HG02623 (cell line): ENCODE data around the gene POU4F2.
"Not testable (repeated sequence)": the region's sequence is repeated elsewhere in the genome, so short reads cannot be mapped to it uniquely, and the experiment has no call there.

Experiments used
- ATAC-seq: cut with Tn5 transposase; IDR thresholded peaks from one replicate; pipeline ENCODE4 v1.9.1; 2021; ENCODE audit warnings: moderate library complexity; ENCODE audit not compliant: unreplicated experiment

POU4F2 gene

DNA sequence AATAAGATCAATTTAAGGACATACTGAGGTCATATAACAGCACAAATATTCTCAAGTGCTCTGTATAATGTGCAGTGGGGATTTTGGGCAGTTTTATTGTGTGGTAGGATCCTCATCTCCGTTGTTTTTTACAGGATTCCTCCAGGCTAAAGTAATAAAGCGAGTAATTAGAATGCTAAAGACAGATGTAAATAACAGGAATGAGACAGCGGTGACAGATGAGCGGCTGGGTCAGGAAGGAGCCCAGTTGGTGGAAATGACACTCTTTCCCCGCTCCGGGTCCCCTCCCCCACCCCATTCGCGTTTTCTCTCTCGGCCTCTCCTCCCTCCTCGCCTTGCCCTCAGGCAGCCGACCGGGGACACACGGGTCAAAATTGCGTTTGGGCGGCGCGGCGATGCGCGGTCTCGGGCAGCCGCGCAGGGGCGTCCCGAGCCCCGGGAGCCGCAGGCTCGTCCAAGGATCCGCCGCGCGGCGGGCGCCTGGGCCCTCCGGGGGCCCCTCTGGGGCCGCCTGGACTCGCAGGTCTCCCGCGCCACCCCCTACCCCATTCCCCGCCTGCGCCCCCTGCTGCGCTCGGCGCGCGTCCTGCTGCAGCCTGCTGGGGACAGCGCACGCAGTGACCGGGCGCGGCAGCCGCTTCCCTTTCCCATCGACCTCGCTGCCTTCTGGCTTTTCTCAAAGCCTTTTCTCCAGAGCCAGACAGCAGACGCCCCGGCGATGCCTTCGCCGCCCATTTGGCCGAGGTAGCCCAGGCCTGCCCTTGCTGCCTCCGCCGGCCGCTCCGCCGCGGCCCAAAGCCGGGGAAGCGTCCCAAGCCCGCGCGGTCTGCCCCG lies 16.2 kb downstream of the POU4F2 start:
- no peak for ATAC-seq

DNA sequence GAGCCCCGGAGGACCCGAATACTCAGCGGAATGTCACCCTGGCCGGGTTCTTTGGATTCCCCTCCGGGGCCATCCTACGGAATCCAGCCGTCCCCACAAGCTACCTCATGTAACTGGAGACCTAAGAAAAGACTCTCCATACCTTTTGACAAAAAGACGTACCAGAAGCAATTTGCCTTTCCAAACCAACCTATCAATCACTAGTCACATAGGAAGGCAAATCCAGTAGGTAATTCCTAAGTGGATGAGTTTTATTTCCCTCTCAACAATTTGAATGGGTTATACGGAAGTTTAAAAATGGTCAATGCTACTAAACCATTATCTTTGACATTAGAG lies 16.8 kb downstream of the POU4F2 start:
- no peak for ATAC-seq

DNA sequence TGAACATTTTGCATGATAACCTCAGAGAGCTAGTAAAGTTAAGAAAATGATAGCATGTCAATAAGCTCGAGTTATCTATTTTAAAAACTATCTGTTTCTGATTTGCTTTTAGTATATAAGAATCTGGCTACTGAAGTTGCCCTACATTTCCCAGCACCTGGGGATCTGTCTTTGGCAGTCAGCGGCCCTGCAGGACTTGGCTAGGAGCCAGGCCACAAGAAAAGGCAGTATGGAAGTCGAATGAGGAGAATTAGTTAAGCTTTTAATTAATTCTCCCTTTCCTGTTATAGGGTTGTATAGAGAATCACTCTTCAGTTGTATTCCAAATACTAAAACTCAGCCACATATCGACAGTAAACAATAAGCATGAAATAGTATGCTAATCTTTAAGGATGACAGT lies 22.7 kb downstream of the POU4F2 start:
- no peak for ATAC-seq

- not testable (repeated sequence) for ATAC-seq
Observed at GRCh38 chr4:146663968-146664311, 25.2 kb downstream of the POU4F2 start.

DNA sequence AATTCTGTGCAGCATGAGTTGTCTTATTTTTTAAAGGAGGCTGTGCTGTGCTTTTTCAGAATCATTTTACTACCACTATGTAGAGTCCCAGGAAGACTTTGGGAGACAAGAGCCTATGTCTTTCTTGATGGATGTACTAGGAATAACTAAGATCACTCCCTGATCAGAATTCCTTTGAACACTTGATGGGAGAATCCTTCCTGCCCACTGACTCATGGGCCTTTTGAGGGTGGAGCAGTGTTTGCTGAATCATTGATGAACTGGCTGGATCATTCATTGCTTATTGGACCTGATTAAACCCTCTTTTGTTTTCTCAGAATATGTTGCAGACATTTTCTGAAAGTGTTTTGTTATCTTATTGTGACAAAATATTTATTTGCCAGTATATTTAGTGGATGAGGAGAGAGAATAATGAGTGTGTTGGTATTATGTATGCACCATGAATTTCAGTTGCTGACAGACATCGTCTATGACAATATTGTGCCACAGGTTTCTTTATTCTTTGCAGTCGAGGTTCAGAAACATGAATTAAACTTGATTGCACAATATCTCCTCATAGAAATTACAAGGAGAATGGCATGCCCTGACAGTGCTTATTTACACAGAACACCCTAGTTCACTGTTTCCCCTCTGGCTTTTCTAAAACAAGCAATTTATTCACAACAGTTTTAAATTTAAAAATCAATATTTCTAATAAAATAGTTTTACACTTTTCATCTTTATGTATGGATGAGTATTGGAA lies 36.3 kb downstream of the POU4F2 start:
- no peak for ATAC-seq
